ENCODE data around the gene SMIM5. TPM values are rescaled to one million over a fixed set of nuclear protein-coding genes. Genes with fewer than 3 reads are reported as not detected.

Gene SMIM5
- total and polyA plus RNA-seq, 2 donors (not counting 3 experiments of a cell fraction or from before 2014, with no cell fraction given), result not detected

- Histone ChIP-seq H3K27me3 (ENCODE audit: control insufficient read depth in 2 of 2, insufficient read depth in 2 of 2, low read length in 2 of 2) (no peaks in the 10 kb centered on the region), H3K27ac (ENCODE audit: insufficient read depth, low read depth, low read length) (no peak overlapping the region), H3K9me1 (replicated peaks; ENCODE audit: control insufficient read depth, extremely low read depth, insufficient read depth, low read length) (no peaks in the 10 kb centered on the region), H3K4me3 (replicated peaks in 1 of 3; ENCODE audit: insufficient read depth in 1 of 3, low read depth in 1 of 3, low read length in 3 of 3) (no peak overlapping the region), H3K9me3 (replicated peaks; ENCODE audit: control insufficient read depth, insufficient read depth, low read length) (no peaks in the 10 kb centered on the region), H3K4me2 (ENCODE audit: insufficient read depth, low read length) (no peak overlapping the region), H3K79me2 (ENCODE audit: control insufficient read depth, insufficient read depth, low read length) (no peaks in the 10 kb centered on the region), H3K4me1 (ENCODE audit: control insufficient read depth, extremely low read depth, insufficient read depth, low read length) (no peaks in the 10 kb centered on the region), H2AFZ (ENCODE audit: low read depth, low read length) (no peak overlapping the region), H3K9ac (replicated peaks; ENCODE audit: extremely low read depth, insufficient read depth, low read length) (no peak overlapping the region), H4K20me1 (replicated peaks; ENCODE audit: control insufficient read depth, extremely low read depth, insufficient read depth, low read length) (no peaks in the 10 kb centered on the region), H3K36me3 (ENCODE audit: control insufficient read depth in 2 of 2, extremely low read depth in 1 of 2, insufficient read depth in 2 of 2, low read length in 2 of 2) (no peaks in the 10 kb centered on the region)
- FAIRE-seq (no peak), DNase-seq (ENCODE audit: low read depth, low spot score) (no peak)
- TF ChIP-seq FOS (IDR thresholded peaks at IDR 0.05; ENCODE audit: borderline replicate concordance, insufficient read depth, low read length), result no peak
- TF ChIP-seq JUN (IDR thresholded peaks at IDR 0.05; ENCODE audit: borderline replicate concordance, insufficient read depth, insufficient read length, low read depth), result no peak
- no peak for TF ChIP-seq POLR2AphosphoS5 (IDR thresholded peaks at IDR 0.05; ENCODE audit: insufficient read depth, low read depth, low read length)
- BruUV-seq (replicated peaks), result no TSS peak
- intact Hi-C loops (cut with micrococcal nuclease), result no loop called here
- dilution Hi-C loops (cut with MboI; ENCODE audit: extremely low pct_ligation_motif_present, low sequenced_read_pairs), result no loop called here
- POLR2A ChIA-PET, result interaction anchor here (0.6 kb wide), 1 partner anchor 18 kb away, joined by 10 read pairs; no protein-coding TSS in a partner anchor
- CTCF ChIA-PET, result no interaction called here
These were observed 36.7 kb upstream of the SMIM5 start for GRCh38 chr17:75596320-75597087.

DNA sequence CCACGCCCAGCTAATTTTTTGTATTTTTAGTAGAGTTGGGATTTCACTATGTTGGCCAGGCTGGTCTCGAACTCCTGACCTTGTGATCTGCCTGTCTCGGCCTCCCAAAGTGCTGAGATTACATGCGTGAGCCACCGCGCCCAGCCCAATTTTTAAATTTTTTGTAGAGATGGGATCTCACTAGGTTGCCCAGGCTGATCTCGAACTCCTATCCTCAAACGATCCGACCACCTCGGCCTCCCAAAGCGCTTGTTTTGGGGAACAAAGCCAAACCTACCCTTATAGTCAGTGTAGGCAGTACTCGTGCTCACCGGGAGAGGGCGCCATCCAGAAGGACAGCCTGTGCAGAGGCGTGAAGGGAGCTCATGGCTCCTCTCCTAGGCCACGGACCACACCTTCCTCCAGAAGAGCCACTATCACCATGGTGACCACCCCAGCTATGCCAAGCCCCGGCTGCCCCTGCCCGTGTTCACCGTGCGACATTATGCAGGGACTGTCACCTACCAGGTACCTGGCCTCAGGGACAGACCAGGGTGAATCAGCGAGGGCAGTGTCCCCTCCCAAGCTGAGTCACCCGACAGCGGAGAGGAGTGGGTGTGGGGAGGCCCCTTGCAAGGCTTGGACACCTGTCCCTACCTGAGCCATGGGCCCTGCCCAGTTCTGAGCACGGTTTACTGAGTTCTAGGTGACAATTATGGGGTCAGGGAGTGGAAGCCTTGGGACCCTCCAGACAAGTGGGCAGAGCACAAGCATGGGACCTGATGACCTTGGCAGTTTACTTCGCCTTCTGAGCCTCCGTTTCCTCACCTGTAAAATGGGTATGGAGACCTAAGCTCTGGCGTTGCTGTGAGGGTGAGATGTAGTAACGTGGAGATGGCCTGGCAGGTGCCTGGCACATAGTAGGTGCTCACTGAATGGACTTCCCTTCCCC is 31.9 kb upstream of the SMIM5 start:
- no peak overlapping the region for H3K27ac ChIP-seq (ENCODE audit: insufficient read depth, low read depth, low read length)
- no peaks in the 10 kb centered on the region for H4K20me1 ChIP-seq (replicated peaks; ENCODE audit: control insufficient read depth, extremely low read depth, insufficient read depth, low read length)
- FAIRE-seq, result peak; percentile 61
- no peak overlapping the region for H2AFZ ChIP-seq (ENCODE audit: low read depth, low read length)
- H3K27me3 ChIP-seq (ENCODE audit: control insufficient read depth in 2 of 2, insufficient read depth in 2 of 2, low read length in 2 of 2), result no peaks in the 10 kb centered on the region
- dilution Hi-C loops (cut with MboI; ENCODE audit: extremely low pct_ligation_motif_present, low sequenced_read_pairs) (no loop called here), intact Hi-C loops (cut with micrococcal nuclease) (no loop called here)
- H3K9me3 ChIP-seq (replicated peaks; ENCODE audit: control insufficient read depth, insufficient read depth, low read length), result no peaks in the 10 kb centered on the region
- no TSS peak for BruUV-seq (replicated peaks)
- POLR2A ChIA-PET, result interaction anchor here (0.6 kb wide), 1 partner anchor 48 kb away, joined by 5 read pairs; no protein-coding TSS in a partner anchor
- no peaks in the 10 kb centered on the region for H3K79me2 ChIP-seq (ENCODE audit: control insufficient read depth, insufficient read depth, low read length)
- no peak overlapping the region for H3K4me2 ChIP-seq (ENCODE audit: insufficient read depth, low read length)
- DNase-seq (ENCODE audit: low read depth, low spot score), result peak; percentile 30
- no peak overlapping the region for H3K9ac ChIP-seq (replicated peaks; ENCODE audit: extremely low read depth, insufficient read depth, low read length)
- H3K4me1 ChIP-seq (ENCODE audit: control insufficient read depth, extremely low read depth, insufficient read depth, low read length), result no peaks in the 10 kb centered on the region
- H3K4me3 ChIP-seq (replicated peaks in 1 of 3; ENCODE audit: insufficient read depth in 1 of 3, low read depth in 1 of 3, low read length in 3 of 3), result no peak overlapping the region
- TF ChIP-seq FOS (IDR thresholded peaks at IDR 0.05; ENCODE audit: borderline replicate concordance, insufficient read depth, low read length) (no peak), CTCF (IDR thresholded peaks at IDR 0.05; ENCODE audit: extremely low read depth in 1 of 2, insufficient read depth in 1 of 2, low read depth in 1 of 2, low read length in 2 of 2) (peak; percentile 61 to 81)
- H3K9me1 ChIP-seq (replicated peaks; ENCODE audit: control insufficient read depth, extremely low read depth, insufficient read depth, low read length), result no peaks in the 10 kb centered on the region
- no peaks in the 10 kb centered on the region for H3K36me3 ChIP-seq (ENCODE audit: control insufficient read depth in 2 of 2, extremely low read depth in 1 of 2, insufficient read depth in 2 of 2, low read length in 2 of 2)
- CTCF ChIA-PET, result interaction anchor here (0.6 to 4.8 kb wide), 35 partner anchors 9 to 225 kb away, joined by 3 to 67 read pairs (median 5); partner anchors contain the start of genes SMIM5, TMEM94 and TSEN54
